ENCODE data around the gene SLC22A17. TPM values are rescaled to one million over a fixed set of nuclear protein-coding genes. Genes with fewer than 3 reads are reported as not detected.

SLC22A17 gene
- total and polyA plus RNA-seq, 2 of the 8 experiments (the other 6 are each of a cell fraction or from before 2014, with no cell fraction given): 43.0 to 49.0 TPM

DNA sequence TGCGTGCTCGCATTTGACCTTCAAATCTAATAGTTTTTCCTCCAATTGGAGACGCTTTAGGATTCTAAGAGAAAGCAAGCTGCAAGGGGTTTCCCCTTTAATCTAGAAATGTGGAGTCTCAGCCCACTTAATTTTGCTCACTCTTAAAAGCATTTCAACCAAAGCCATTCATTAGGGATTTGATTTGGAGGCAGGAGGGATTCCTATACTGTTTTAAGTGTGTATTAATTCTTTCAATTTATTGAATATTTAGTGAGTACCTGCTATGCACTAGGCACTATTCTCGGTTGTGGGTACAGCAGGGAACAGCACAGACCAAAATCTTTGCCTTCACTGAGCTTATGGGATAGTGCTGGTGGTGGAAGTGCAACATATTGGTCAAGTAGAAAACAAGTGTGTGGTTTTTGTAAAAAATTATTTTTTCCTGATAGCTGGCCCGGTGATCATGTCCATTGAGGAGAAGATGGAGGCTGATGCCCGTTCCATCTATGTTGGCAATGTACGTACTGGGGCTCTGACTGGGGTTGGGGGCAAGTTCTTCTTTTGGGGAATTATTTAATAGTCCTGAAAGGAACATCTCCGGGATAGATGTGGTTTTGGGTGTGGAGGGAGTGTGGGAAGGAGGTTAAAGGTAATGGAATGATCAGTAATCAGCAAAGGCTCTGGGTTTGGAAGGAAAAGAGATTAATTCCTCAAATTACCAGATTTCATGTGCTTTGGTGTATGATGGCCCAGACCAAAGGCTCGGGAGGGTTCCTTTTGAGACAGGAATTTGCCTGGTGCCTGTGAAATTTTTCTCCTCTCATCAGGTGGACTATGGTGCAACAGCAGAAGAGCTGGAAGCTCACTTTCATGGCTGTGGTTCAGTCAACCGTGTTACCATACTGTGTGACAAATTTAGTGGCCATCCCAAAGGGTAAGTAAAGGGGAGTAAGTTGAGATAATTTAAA lies 29.8 kb downstream of the SLC22A17 start:
- Histone ChIP-seq H2BK12ac (ENCODE audit: low read depth, low read length) (no peak overlapping the region; the same call in 1 of the 2 replicates), H3K56ac (replicated peaks; ENCODE audit: insufficient read length, low read depth, low read length) (no peak overlapping the region), H3K23ac (ENCODE audit: insufficient read length) (no peak overlapping the region), H2BK5ac (ENCODE audit: low read depth, low read length) (no peak overlapping the region; the same call in 1 of the 2 replicates), H2AK5ac (ENCODE audit: low read depth, low read length) (peak overlapping the region; percentile 90; the same call in 1 of the 2 replicates), H4K5ac (ENCODE audit: insufficient read length, low read depth, low read length) (peak overlapping the region; percentile 40), H3K18ac (ENCODE audit: extremely low read depth, low read length) (no peak overlapping the region), H3K23me2 (ENCODE audit: low read depth, low read length) (peaks cover 10% of the 10 kb centered on the region), H2BK15ac (ENCODE audit: low read length) (no peak overlapping the region), H2BK20ac (ENCODE audit: low read length) (no peak overlapping the region), H4K20me1 (replicated peaks in 1 of 2; ENCODE audit: control insufficient read depth in 1 of 2, insufficient read depth in 2 of 2, low read length in 2 of 2) (no peaks in the 10 kb centered on the region), H3K4me1 (replicated peaks in 1 of 4; ENCODE audit: control insufficient read depth in 3 of 4, insufficient read depth in 4 of 4, low read length in 3 of 4) (peaks cover 0 to 6% (median 2%) of the 10 kb centered on the region in 4 experiments; a peak in 6 of 7 replicates), H4K8ac (ENCODE audit: extremely low read depth, insufficient read depth, low read length) (no peak overlapping the region), H3K9me3 (ENCODE audit: insufficient read depth in 2 of 2, low read depth in 1 of 2, low read length in 1 of 2) (no peaks in the 10 kb centered on the region), H3K79me1 (ENCODE audit: low read depth, low read length) (peaks cover 10% of the 10 kb centered on the region; the same call in 1 of the 2 replicates), H3K14ac (ENCODE audit: insufficient read length) (no peak overlapping the region), H3K9ac (replicated peaks in 1 of 4; ENCODE audit: extremely low read depth in 1 of 4, low read depth in 3 of 4, low read length in 3 of 4) (peak overlapping the region; percentile 92 to 98 (median 96)), H3K4ac (replicated peaks; ENCODE audit: insufficient read length, low read depth, low read length) (no peak overlapping the region), H3K79me2 (ENCODE audit: control insufficient read depth in 1 of 2, insufficient read depth in 2 of 2, low read length in 2 of 2) (peaks cover 11 to 17% of the 10 kb centered on the region in 2 experiments), H2BK120ac (replicated peaks; ENCODE audit: low read depth, low read length) (no peak overlapping the region), H3K36me3 (ENCODE audit: control insufficient read depth in 2 of 4, insufficient read depth in 4 of 4, low read length in 3 of 4) (peaks cover 9 to 35% (median 24%) of the 10 kb centered on the region in 4 experiments; a peak in 7 of 8 replicates), H2AFZ (ENCODE audit: low read length) (no peak overlapping the region), H3K27ac (ENCODE audit: low read depth, low read length) (peak overlapping the region; percentile 83), H3K27me3 (replicated peaks in 1 of 4; ENCODE audit: control insufficient read depth in 3 of 4, extremely low read depth in 1 of 4, insufficient read depth in 3 of 4, low read length in 3 of 4) (no peaks in the 10 kb centered on the region), H4K91ac (replicated peaks; ENCODE audit: insufficient read length, low read length) (no peak overlapping the region), H3K4me2 (ENCODE audit: insufficient read depth in 1 of 2, low read depth in 2 of 2, low read length in 2 of 2) (peak overlapping the region; percentile 87 to 96), H3K4me3 (ENCODE audit: extremely low read depth in 1 of 4, insufficient read depth in 2 of 4, low read depth in 3 of 4, low read length in 4 of 4) (peak overlapping the region; percentile 96 to 100 (median 99))
- ChIA-PET POLR2A (ENCODE audit: partially characterized antibody) (interaction anchor here (0.5 to 4.7 kb wide), 30 partner anchors 7 to 457 kb away, joined by 3 to 48 read pairs (median 5); partner anchors contain the start of genes AP1G2, BCL2L2, CMTM5 and EFS), CTCF (ENCODE audit: partially characterized antibody) (interaction anchor here (0.7 to 3.8 kb wide), 22 partner anchors 8 to 263 kb away, joined by 3 to 28 read pairs (median 3); partner anchors contain the start of genes BCL2L2 and SLC22A17)
- no peak for TF ChIP-seq GTF2F1 (IDR thresholded peaks at IDR 0.05; ENCODE audit: borderline replicate concordance, low read depth, low read length)
- TF ChIP-seq SP2 (IDR thresholded peaks at IDR 0.05; ENCODE audit: low read length): no peak
- TF ChIP-seq YY1 (IDR thresholded peaks at IDR 0.05; ENCODE audit: low read depth, low read length): no peak
- TF ChIP-seq TBP (IDR thresholded peaks at IDR 0.05; ENCODE audit: low read depth, low read length): no peak; the same call in 1 of the 2 replicates
- DNase-seq (ENCODE audit: low read depth in 1 of 2, low spot score in 2 of 2) (no peak), FAIRE-seq (no peak)
- 65 to 100% methylated on average over 1 to 10 of the region's 10 CpGs for WGBS, 2 experiments (ENCODE audit: extremely low coverage in 1 of 2, insufficient coverage in 1 of 2, insufficient read length in 1 of 2, insufficient replicate concordance in 2 of 2, low coverage in 1 of 2, low lambda C conversion rate in 2 of 2, missing lambda C conversion rate in 1 of 2)

All from H1 (cell line).